SU-DHL-6 (cell line): ENCODE results near the gene RXFP2.

Source experiments
- H2AFZ ChIP-seq: fragments of 200-600 bp; sonication (generic); 2 replicates; pipeline ENCODE4 v1.6.1; 2014; ENCODE audit warnings: low read depth, mild to moderate bottlenecking, moderate library complexity, mixed read lengths, antibody characterized with exemption, low read length; ENCODE audit not compliant: severe bottlenecking
- H3F3A ChIP-seq: fragments of 200-600 bp; shearing (Covaris generic); 2 replicates; pipeline ENCODE4 v1.6.0; 2016; ENCODE audit warnings: antibody characterized with exemption, mild to moderate bottlenecking; ENCODE audit not compliant: insufficient read depth
- H3K27ac ChIP-seq: fragments of 200-600 bp; sonication (generic); 2 replicates; pipeline ENCODE4 v1.5.1; 2016; ENCODE audit warnings: low read depth, mild to moderate bottlenecking, low read length, moderate library complexity, mixed read lengths
- H3K27me3 ChIP-seq: fragments of 200-600 bp; sonication (generic), shearing (Covaris generic); 2 replicates; pipeline ENCODE4 v1.6.0; 2014; ENCODE audit warnings: mild to moderate bottlenecking, low read length
- H3K36me3 ChIP-seq: fragments of 200-600 bp; sonication (generic); 2 replicates; pipeline ENCODE4 v1.6.1; 2014; ENCODE audit warnings: mild to moderate bottlenecking, low read length, mixed read lengths
- H3K4me2 ChIP-seq: fragments of 300-600, 200-600 bp; shearing (Covaris generic), sonication (generic); 2 replicates; pipeline ENCODE4 v1.6.0; 2014; ENCODE audit warnings: low read length, low read depth, mild to moderate bottlenecking; ENCODE audit not compliant: poor library complexity, severe bottlenecking
- H3K4me3 ChIP-seq: fragments of 200-600 bp; sonication (generic); 2 replicates; pipeline ENCODE4 v1.5.1; 2014; ENCODE audit warnings: antibody characterized with exemption, low read length, mild to moderate bottlenecking, mixed read lengths; ENCODE audit not compliant: insufficient read depth, poor library complexity, severe bottlenecking
- H3K79me2 ChIP-seq: fragments of 200-600 bp; sonication (generic); 2 replicates; pipeline ENCODE4 v1.6.1; 2014; ENCODE audit warnings: mild to moderate bottlenecking, low read length, moderate library complexity; ENCODE audit not compliant: insufficient read depth
- H3K9ac ChIP-seq: fragments of 200-600 bp; sonication (generic); 2 replicates; pipeline ENCODE4 v1.7.0; 2014; ENCODE audit warnings: mild to moderate bottlenecking, low read length
- H3K9me2 ChIP-seq: fragments of 200-600 bp; sonication (generic); replicated peaks from 2 replicates; pipeline ENCODE4 v1.6.1; 2014; ENCODE audit warnings: low read length; ENCODE audit not compliant: insufficient read depth
- H3K9me3 ChIP-seq: fragments of 200-600 bp; sonication (generic); 2 replicates; pipeline ENCODE4 v1.6.1; 2014; ENCODE audit warnings: low read length, mixed read lengths; ENCODE audit not compliant: insufficient read depth
- H4K20me1 ChIP-seq: fragments of 200-600 bp; sonication (generic); 2 replicates; pipeline ENCODE4 v1.6.1; 2014; ENCODE audit warnings: low read depth, mild to moderate bottlenecking, antibody characterized with exemption, low read length, moderate library complexity, mixed read lengths
- EZH2phosphoT487 ChIP-seq: fragments of 200-600 bp; sonication (generic), shearing (Covaris generic); conservative IDR thresholded peaks from 2 replicates; pipeline ENCODE4 v1.6.1; 2018; ENCODE audit warnings: mild to moderate bottlenecking, antibody characterized with exemption, low read length, moderate library complexity, mixed read lengths
- TF ChIP-seq, protein P1 (sequence below): fragments of 200-600 bp; sonication (generic); IDR thresholded peaks from one replicate; pipeline ENCODE4 v1.5.1; 2017; ENCODE audit warnings: antibody characterized with exemption, mild to moderate bottlenecking, low read length, moderate library complexity; ENCODE audit not compliant: insufficient read depth, poor library complexity, severe bottlenecking

The RXFP2 gene

DNA sequence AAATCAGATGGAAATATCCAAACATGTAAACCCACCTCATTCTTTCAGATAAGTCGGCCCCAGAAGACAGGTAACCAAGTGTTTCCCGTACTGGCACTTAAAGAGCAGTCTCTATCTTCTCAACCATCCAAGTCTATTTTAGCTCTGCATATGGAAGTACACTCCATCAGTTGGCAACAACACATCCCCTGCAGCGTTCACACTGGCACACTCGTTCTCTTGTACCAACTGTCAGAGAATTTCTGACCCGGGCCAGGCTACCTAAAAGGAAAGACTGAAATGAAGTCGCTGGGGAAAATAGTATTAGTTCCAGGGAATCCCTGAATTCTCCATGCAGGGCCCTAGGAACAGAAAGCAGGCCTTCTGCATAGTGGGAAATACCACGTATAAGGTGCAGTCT, 109.3 kb downstream of the RXFP2 start:
- Histone ChIP-seq H3K4me2 (no peak overlapping the region), H3F3A (no peaks in the 10 kb centered on the region), H3K36me3 (no peaks in the 10 kb centered on the region), H3K79me2 (no peaks in the 10 kb centered on the region), H3K9ac (no peak overlapping the region), H3K9me3 (no peaks in the 10 kb centered on the region), H3K27ac (no peak overlapping the region), H2AFZ (no peak overlapping the region), H4K20me1 (no peaks in the 10 kb centered on the region), H3K4me3 (no peak overlapping the region), H3K9me2 (no peaks in the 10 kb centered on the region), H3K27me3 (no peaks in the 10 kb centered on the region)
- TF ChIP-seq EZH2phosphoT487 = no peak
- TF ChIP-seq, protein P1, sequence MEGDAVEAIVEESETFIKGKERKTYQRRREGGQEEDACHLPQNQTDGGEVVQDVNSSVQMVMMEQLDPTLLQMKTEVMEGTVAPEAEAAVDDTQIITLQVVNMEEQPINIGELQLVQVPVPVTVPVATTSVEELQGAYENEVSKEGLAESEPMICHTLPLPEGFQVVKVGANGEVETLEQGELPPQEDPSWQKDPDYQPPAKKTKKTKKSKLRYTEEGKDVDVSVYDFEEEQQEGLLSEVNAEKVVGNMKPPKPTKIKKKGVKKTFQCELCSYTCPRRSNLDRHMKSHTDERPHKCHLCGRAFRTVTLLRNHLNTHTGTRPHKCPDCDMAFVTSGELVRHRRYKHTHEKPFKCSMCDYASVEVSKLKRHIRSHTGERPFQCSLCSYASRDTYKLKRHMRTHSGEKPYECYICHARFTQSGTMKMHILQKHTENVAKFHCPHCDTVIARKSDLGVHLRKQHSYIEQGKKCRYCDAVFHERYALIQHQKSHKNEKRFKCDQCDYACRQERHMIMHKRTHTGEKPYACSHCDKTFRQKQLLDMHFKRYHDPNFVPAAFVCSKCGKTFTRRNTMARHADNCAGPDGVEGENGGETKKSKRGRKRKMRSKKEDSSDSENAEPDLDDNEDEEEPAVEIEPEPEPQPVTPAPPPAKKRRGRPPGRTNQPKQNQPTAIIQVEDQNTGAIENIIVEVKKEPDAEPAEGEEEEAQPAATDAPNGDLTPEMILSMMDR = no peak

DNA sequence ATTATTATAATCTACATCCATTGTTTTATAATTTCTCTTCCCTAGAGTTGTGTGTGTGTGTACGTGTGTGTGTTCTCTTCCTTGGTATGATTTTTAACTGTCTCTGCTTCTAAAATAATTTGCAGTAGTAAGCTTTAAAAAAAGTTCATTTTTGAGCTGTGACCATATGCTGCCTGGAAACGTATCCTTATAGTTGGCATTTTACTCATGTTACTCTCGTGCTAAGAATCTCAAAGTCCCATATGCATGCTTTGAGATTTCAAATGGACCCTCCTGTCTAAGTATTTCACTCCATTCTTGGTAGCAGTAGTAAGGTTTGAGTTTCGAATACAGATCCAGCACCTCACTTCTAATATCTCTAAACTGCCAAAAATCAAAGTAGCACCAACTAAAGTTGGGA, 109.9 kb downstream of the RXFP2 start:
- no peaks in the 10 kb centered on the region for H3F3A ChIP-seq
- no peak overlapping the region for H3K4me3 ChIP-seq
- H3K9me2 ChIP-seq = no peaks in the 10 kb centered on the region
- TF ChIP-seq EZH2phosphoT487 = no peak
- TF ChIP-seq, protein P1 = no peak
- H3K9ac ChIP-seq = no peak overlapping the region
- H3K9me3 ChIP-seq = no peaks in the 10 kb centered on the region
- H3K27me3 ChIP-seq = no peaks in the 10 kb centered on the region
- H3K36me3 ChIP-seq = no peaks in the 10 kb centered on the region
- no peak overlapping the region for H3K27ac ChIP-seq
- H4K20me1 ChIP-seq = no peaks in the 10 kb centered on the region
- no peak overlapping the region for H2AFZ ChIP-seq
- H3K4me2 ChIP-seq = no peak overlapping the region
- no peaks in the 10 kb centered on the region for H3K79me2 ChIP-seq

DNA sequence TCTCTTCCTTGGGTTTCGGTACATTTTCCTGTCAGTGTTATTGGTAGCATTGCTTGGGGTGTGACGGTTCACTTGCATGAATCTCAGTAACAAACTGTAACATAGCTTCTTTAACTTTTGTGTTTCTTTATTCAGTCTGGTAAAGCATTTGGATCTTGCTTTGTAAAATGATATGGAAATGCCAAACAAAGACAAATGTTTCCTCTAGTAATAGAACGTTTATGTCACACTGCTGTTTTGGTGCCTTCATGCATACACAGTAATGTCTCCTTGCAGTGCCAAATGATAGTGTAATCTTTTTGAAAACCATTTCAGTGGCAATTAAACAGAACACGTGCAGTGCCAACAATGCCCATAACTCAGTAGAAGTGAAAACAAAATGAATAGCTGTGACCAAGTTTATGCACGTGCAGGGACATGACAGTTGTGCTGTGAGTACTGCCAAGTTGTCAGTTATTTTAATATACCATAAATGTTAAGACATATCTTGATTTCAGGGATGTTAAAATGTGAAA, 110.8 kb downstream of the RXFP2 start:
- H3K9ac ChIP-seq = no peak overlapping the region
- no peaks in the 10 kb centered on the region for H3K36me3 ChIP-seq
- no peaks in the 10 kb centered on the region for H3K9me3 ChIP-seq
- TF ChIP-seq, protein P1 = no peak
- TF ChIP-seq EZH2phosphoT487 = no peak
- H3K4me2 ChIP-seq = no peak overlapping the region
- no peak overlapping the region for H2AFZ ChIP-seq
- H3K79me2 ChIP-seq = no peaks in the 10 kb centered on the region
- H4K20me1 ChIP-seq = no peaks in the 10 kb centered on the region
- no peaks in the 10 kb centered on the region for H3K9me2 ChIP-seq
- no peak overlapping the region for H3K4me3 ChIP-seq
- no peak overlapping the region for H3K27ac ChIP-seq
- no peaks in the 10 kb centered on the region for H3F3A ChIP-seq
- H3K27me3 ChIP-seq = no peaks in the 10 kb centered on the region
